H9 (cell line): ENCODE data around the gene GPR89A. TPM values are rescaled to one million over a fixed set of nuclear protein-coding genes. Genes with fewer than 3 reads are reported as not detected.

ENCODE experiments used
- DNase-seq: peaks from one replicate; pipeline ENCODE4 v3.0.0-alpha.2; 2017
- H2AFZ ChIP-seq: one replicate; pipeline ENCODE4 v1.6.1; 2013; ENCODE audit warnings: mild to moderate bottlenecking, low read length, control low read depth, moderate library complexity
- H2AK5ac ChIP-seq: 2 replicates; pipeline ENCODE4 v1.6.1; 2013; ENCODE audit warnings: low read length, control low read depth, mixed read lengths; ENCODE audit not compliant: insufficient read length
- H2BK120ac ChIP-seq: one replicate; pipeline ENCODE4 v1.6.1; 2013; ENCODE audit warnings: low read depth, mild to moderate bottlenecking, low read length, control low read depth, inconsistent platforms; ENCODE audit not compliant: poor library complexity, severe bottlenecking
- H2BK12ac ChIP-seq: 2 replicates; pipeline ENCODE4 v1.6.1; 2013; ENCODE audit warnings: low read length, control low read depth, mixed read lengths, low read depth; ENCODE audit not compliant: insufficient read length
- H2BK15ac ChIP-seq: 2 replicates; pipeline ENCODE4 v1.6.1; 2013; ENCODE audit warnings: low read depth, low read length, control low read depth
- H2BK20ac ChIP-seq: one replicate; pipeline ENCODE4 v1.6.1; 2013; ENCODE audit warnings: low read depth, mild to moderate bottlenecking, low read length, control low read depth, inconsistent platforms; ENCODE audit not compliant: poor library complexity, severe bottlenecking
- H2BK5ac ChIP-seq: 2 replicates; pipeline ENCODE4 v1.6.1; 2013; ENCODE audit warnings: low read length, control low read depth, mixed read lengths; ENCODE audit not compliant: insufficient read length
- H3K14ac ChIP-seq: 2 replicates; pipeline ENCODE4 v1.6.1; 2013; ENCODE audit warnings: low read length, control low read depth; ENCODE audit not compliant: insufficient read depth
- H3K18ac ChIP-seq: 2 replicates; pipeline ENCODE4 v1.6.1; 2013; ENCODE audit warnings: low read depth, mild to moderate bottlenecking, mixed read lengths, low read length, control low read depth; ENCODE audit not compliant: insufficient read length
- H3K23ac ChIP-seq: 2 replicates; pipeline ENCODE4 v1.6.1; 2013; ENCODE audit warnings: low read length, control low read depth, mixed read lengths, low read depth; ENCODE audit not compliant: insufficient read length
- H3K23me2 ChIP-seq: 2 replicates; pipeline ENCODE4 v1.6.1; 2013; ENCODE audit warnings: low read depth, mild to moderate bottlenecking, mixed read lengths, low read length, control low read depth; ENCODE audit not compliant: insufficient read length, poor library complexity, severe bottlenecking
- H3K27ac ChIP-seq: 2 replicates; pipeline ENCODE4 v1.5.1; 2013; ENCODE audit warnings: low read length, control low read depth, mixed read lengths, low read depth; ENCODE audit not compliant: insufficient read length
- H3K27me3 ChIP-seq: 2 replicates; pipeline ENCODE4 v1.6.1; 2013; ENCODE audit warnings: low read length, control low read depth, inconsistent platforms; ENCODE audit not compliant: insufficient read depth
- H3K4ac ChIP-seq: 2 replicates; pipeline ENCODE4 v1.6.1; 2013; ENCODE audit warnings: low read depth, mild to moderate bottlenecking, control low read depth, inconsistent platforms, low read length, moderate library complexity
- H3K4me1 ChIP-seq: 2 replicates; pipeline ENCODE4 v1.6.1; 2013; ENCODE audit warnings: low read length, control low read depth, inconsistent platforms; ENCODE audit not compliant: insufficient read depth
- H3K4me2 ChIP-seq: 2 replicates; pipeline ENCODE4 v1.6.1; 2013; ENCODE audit warnings: low read length, control low read depth, mixed read lengths; ENCODE audit not compliant: insufficient read length, insufficient read depth
- H3K56ac ChIP-seq: 2 replicates; pipeline ENCODE4 v1.6.1; 2013; ENCODE audit warnings: low read depth, mild to moderate bottlenecking, mixed read lengths, low read length, control low read depth; ENCODE audit not compliant: insufficient read length
- H3K79me1 ChIP-seq: 2 replicates; pipeline ENCODE4 v1.6.1; 2013; ENCODE audit warnings: low read depth, mild to moderate bottlenecking, moderate library complexity, low read length, control low read depth, inconsistent platforms; ENCODE audit not compliant: insufficient read depth, poor library complexity, severe bottlenecking
- H3K79me2 ChIP-seq: 2 replicates; pipeline ENCODE4 v1.6.1; 2013; ENCODE audit warnings: low read length, control low read depth, inconsistent platforms; ENCODE audit not compliant: insufficient read depth
- H3K9ac ChIP-seq: 2 replicates; pipeline ENCODE4 v1.6.1; 2013; ENCODE audit warnings: low read length, control low read depth, mixed read lengths; ENCODE audit not compliant: insufficient read length; ENCODE audit errors: extremely low read depth
- H3K9me3 ChIP-seq: one replicate; pipeline ENCODE4 v1.6.1; 2013; ENCODE audit warnings: low read depth, low read length, inconsistent platforms; ENCODE audit not compliant: control insufficient read depth
- H3T11ph ChIP-seq: one replicate; pipeline ENCODE4 v1.6.1; 2013; ENCODE audit warnings: mild to moderate bottlenecking, low read length, control low read depth, inconsistent platforms
- H4K20me1 ChIP-seq: one replicate; pipeline ENCODE4 v1.6.1; 2013; ENCODE audit not compliant: control insufficient read depth, insufficient read length, insufficient read depth
- H4K5ac ChIP-seq: 2 replicates; pipeline ENCODE4 v1.6.1; 2013; ENCODE audit warnings: low read depth, mild to moderate bottlenecking, mixed read lengths, low read length, control low read depth; ENCODE audit not compliant: insufficient read length
- H4K8ac ChIP-seq: replicated peaks from 2 replicates; pipeline ENCODE4 v1.6.1; 2013; ENCODE audit warnings: low read length, control low read depth, mixed read lengths, low read depth; ENCODE audit not compliant: insufficient read length
- H4K91ac ChIP-seq: 2 replicates; pipeline ENCODE4 v1.6.1; 2013; ENCODE audit warnings: low read depth, mild to moderate bottlenecking, moderate library complexity, mixed read lengths, low read length, control low read depth; ENCODE audit not compliant: insufficient read length
- H3K27ac Mint-ChIP-seq, 3 experiments: 2 replicates in 2 of 3; 3 replicates in 1 of 3; pipeline ENCODE4 v1.8.0; 2020 to 2021; ENCODE audit warnings: mixed read lengths in 3 of 3, mild to moderate bottlenecking in 1 of 3, moderate library complexity in 1 of 3
- H3K27me3 Mint-ChIP-seq: 2 replicates; pipeline ENCODE4 v1.8.0; 2021; ENCODE audit warnings: low read depth, mild to moderate bottlenecking, moderate library complexity, mixed read lengths
- H3K36me3 Mint-ChIP-seq, 3 experiments: 2 replicates in 2 of 3; 3 replicates in 1 of 3; pipeline ENCODE4 v1.8.0; 2020 to 2021; ENCODE audit warnings: low read depth in 3 of 3, mixed read lengths in 3 of 3; ENCODE audit not compliant: insufficient read depth in 1 of 3
- H3K4me1 Mint-ChIP-seq, 2 experiments: 2 replicates each; pipeline ENCODE4 v1.8.0; 2020; ENCODE audit warnings: mixed read lengths in 2 of 2
- H3K4me3 Mint-ChIP-seq, 2 experiments: 2 replicates in 1 of 2; 3 replicates in 1 of 2; pipeline ENCODE4 v1.8.0; 2020 to 2021; ENCODE audit warnings: mild to moderate bottlenecking in 2 of 2, mixed read lengths in 2 of 2, moderate library complexity in 1 of 2
- H3K9me3 Mint-ChIP-seq, 2 experiments: 2 replicates in 1 of 2; 3 replicates in 1 of 2; pipeline ENCODE4 v1.8.0; 2020; ENCODE audit warnings: mild to moderate bottlenecking in 2 of 2, mixed read lengths in 2 of 2, moderate library complexity in 1 of 2
- WGBS: extraction: QIAGEN DNeasy Blood & Tissue Kit; methylation state at CpG from one replicate; pipeline ENCODE4 v1.1.7; 2013; ENCODE audit warnings: missing lambda C conversion rate, low lambda C conversion rate, mixed read lengths; ENCODE audit not compliant: insufficient read length; ENCODE audit errors: extremely low coverage; 5-methylcytosine and 5-hydroxymethylcytosine counted together
- total RNA-seq: library from RNA; stranded (reverse); gene quantifications from 2 replicates; pipeline ENCODE4 v1.2.1, GENCODE V29; 2021
- TF ChIP-seq, protein P1 (sequence below): fragments of 200-600 bp; sonication (generic); conservative IDR thresholded peaks from 3 replicates; pipeline ENCODE4 v1.8.0; 2021; ENCODE audit warnings: antibody characterized with exemption, mild to moderate bottlenecking

GPR89A gene
- total RNA-seq, 1 experiment from 2014 or later = 30.1 TPM

DNA sequence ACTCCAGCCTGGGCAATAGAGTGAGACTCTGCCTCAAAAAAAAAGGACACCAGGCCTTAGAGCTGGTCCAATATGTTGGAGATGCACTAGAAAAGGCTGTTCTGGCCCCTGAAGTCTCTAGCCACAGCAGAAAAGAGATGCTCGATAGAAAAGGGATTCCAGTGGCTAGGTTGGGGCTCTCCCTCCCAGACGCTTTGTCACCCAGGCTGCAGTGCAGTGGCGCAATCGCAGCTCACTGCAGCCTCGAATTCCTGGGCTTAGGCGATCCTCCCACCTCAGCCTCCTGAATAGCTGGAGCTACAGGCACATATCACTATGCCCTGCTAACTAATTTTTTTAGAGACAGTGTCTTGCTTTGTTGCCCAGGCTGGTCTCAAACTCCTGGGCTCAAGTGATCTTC lies 81.1 kb downstream of the GPR89A start:
- TF ChIP-seq, protein P1, sequence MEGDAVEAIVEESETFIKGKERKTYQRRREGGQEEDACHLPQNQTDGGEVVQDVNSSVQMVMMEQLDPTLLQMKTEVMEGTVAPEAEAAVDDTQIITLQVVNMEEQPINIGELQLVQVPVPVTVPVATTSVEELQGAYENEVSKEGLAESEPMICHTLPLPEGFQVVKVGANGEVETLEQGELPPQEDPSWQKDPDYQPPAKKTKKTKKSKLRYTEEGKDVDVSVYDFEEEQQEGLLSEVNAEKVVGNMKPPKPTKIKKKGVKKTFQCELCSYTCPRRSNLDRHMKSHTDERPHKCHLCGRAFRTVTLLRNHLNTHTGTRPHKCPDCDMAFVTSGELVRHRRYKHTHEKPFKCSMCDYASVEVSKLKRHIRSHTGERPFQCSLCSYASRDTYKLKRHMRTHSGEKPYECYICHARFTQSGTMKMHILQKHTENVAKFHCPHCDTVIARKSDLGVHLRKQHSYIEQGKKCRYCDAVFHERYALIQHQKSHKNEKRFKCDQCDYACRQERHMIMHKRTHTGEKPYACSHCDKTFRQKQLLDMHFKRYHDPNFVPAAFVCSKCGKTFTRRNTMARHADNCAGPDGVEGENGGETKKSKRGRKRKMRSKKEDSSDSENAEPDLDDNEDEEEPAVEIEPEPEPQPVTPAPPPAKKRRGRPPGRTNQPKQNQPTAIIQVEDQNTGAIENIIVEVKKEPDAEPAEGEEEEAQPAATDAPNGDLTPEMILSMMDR = no peak

More for the DNA sequence above, 81.1 kb downstream of the GPR89A start:
- H3K79me2 ChIP-seq = no peaks in the 10 kb centered on the region
- peaks cover 12 to 17% of the 10 kb centered on the region in 2 experiments for H3K4me1 Mint-ChIP-seq
- H3K27ac Mint-ChIP-seq = no peak overlapping the region
- no peak overlapping the region for H3K4me3 Mint-ChIP-seq
- no peak overlapping the region for H2BK120ac ChIP-seq
- H3K27ac ChIP-seq = no peak overlapping the region
- no peak overlapping the region for H2AFZ ChIP-seq
- 0 out of 2 replicates have a peak, but pooled peaks cover 2% of the 10 kb centered on the region for H3K4me1 ChIP-seq
- WGBS = no CpG with 5 or more reads among the region's 6 CpGs
- no peaks in the 10 kb centered on the region for H3K23me2 ChIP-seq
- no peak overlapping the region for H3K4ac ChIP-seq
- H2BK5ac ChIP-seq = no peak overlapping the region
- no peak overlapping the region for H3T11ph ChIP-seq
- no peak overlapping the region for H3K23ac ChIP-seq
- no peak overlapping the region for H3K56ac ChIP-seq
- no peaks in the 10 kb centered on the region for H3K27me3 ChIP-seq
- no peaks in the 10 kb centered on the region for H3K79me1 ChIP-seq
- H3K18ac ChIP-seq = no peak overlapping the region
- H4K91ac ChIP-seq = no peak overlapping the region
- no peak overlapping the region for H4K5ac ChIP-seq
- H2BK20ac ChIP-seq = no peak overlapping the region
- H3K9me3 Mint-ChIP-seq = no peaks in the 10 kb centered on the region
- no peak overlapping the region for H3K4me2 ChIP-seq
- no peak for DNase-seq
- H3K9ac ChIP-seq = no peak overlapping the region
- peaks cover 0 to 3% (median 0%) of the 10 kb centered on the region in 3 experiments; a peak in 1 of 7 replicates for H3K36me3 Mint-ChIP-seq
- H2BK12ac ChIP-seq = no peak overlapping the region
- H2BK15ac ChIP-seq = no peak overlapping the region
- H3K14ac ChIP-seq = no peak overlapping the region
- H4K8ac ChIP-seq = no peak overlapping the region
- H4K20me1 ChIP-seq = no peaks in the 10 kb centered on the region
- H2AK5ac ChIP-seq = no peak overlapping the region
- peaks cover 5% of the 10 kb centered on the region for H3K27me3 Mint-ChIP-seq
- no peaks in the 10 kb centered on the region for H3K9me3 ChIP-seq
